HG02678 (cell line): ENCODE data around the gene TBC1D22A.

Experiments
- ATAC-seq: cut with Tn5 transposase; IDR thresholded peaks from one replicate; pipeline ENCODE4 v1.9.1; 2021; ENCODE audit warnings: mild to moderate bottlenecking, moderate library complexity; ENCODE audit not compliant: unreplicated experiment

Gene TBC1D22A

GRCh38 chr22:47005506-47006408 lies 243.3 kb downstream of the TBC1D22A start:
- ATAC-seq = no peak

DNA sequence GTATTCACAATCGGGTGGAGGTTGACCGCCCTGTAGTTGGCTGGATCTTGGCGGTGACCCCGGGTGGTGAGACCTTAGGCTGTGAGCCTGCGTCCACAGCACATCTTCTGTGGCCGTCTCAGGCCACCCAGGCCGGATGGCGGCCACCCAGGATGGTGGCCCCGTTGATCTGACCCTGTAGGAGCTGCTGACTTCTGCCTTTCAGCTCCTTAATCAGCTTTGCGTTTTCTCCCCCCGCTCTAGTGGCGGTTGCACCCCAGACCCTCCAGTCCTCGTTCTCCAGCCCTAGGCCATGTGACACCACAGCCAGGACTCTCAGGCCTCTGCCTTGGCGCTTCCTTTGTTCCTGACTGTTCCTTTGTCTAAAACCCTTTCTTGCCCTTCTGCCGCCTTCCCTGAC lies 244.0 kb downstream of the TBC1D22A start:
- no peak for ATAC-seq

DNA sequence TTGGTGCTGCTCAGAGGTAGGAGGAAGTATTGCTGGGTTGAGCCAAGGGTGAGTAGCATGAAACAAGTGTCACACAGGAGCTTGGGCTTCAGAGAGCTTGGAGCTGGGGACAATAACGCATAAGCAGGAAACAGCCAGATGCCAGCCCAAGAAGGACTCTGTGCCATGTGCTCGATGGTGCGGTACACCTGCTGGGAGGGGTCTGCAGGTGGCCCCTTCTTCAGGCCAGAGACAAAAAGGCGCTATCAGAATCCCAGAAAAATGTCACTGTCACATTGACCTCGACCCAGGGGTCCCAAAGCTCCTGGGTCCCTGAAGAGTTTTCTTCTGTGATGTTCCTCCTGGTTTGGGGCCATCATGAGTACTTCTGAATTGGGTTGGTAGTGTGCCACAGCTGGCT lies 244.4 kb downstream of the TBC1D22A start:
- ATAC-seq = no peak

DNA sequence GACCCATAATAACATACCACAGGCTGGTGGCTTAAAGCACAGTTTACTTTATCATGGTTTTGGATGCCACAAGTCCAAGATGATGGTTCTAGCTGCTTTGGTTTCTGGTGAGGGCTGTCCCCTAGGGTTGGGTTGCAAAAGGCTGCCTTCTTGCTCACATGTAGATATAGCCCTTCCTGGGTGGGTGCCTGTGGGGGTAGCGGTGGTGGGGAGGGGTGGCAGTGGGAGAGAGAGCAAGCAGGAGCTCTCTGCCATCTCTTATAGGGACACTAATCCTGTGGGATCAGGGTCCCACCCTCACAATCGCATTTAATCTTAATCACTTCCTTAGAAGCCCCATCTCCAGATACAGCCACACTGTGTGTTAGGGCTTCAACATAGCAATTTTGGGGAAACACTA lies 245.0 kb downstream of the TBC1D22A start:
- ATAC-seq = no peak

DNA sequence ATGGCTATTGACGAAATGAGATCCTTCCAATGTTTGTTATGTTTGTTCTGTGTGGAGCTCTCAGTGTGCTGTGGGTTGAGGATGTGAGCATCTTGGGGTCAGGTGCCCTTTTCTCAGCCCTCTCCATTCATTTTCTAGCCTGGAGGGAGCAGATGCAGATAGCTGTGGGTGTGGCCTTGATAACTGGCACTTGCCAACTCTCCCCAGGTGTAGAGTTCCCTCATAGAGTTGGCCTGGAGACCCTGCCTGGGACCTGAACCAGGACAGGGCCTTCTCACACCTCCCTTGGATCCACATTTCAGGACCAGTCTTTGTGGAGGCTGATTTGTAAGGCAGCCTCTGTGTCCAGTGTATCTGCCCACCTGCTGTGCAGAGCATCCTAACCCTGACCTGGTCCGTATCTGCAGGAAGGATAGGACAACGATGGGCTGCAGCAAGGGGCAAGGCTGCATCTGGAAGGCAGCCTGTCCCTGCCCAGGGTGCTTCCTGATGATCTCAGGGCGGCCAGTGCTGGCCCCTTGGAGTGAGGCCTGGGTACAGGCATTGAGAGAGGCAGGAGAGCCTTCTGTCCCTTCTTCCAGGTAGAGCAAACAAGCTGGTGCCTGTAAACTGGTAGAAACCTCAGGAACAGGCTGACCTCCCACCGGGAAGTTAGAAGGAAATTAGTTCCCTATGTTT lies 245.9 kb downstream of the TBC1D22A start:
- no peak for ATAC-seq

DNA sequence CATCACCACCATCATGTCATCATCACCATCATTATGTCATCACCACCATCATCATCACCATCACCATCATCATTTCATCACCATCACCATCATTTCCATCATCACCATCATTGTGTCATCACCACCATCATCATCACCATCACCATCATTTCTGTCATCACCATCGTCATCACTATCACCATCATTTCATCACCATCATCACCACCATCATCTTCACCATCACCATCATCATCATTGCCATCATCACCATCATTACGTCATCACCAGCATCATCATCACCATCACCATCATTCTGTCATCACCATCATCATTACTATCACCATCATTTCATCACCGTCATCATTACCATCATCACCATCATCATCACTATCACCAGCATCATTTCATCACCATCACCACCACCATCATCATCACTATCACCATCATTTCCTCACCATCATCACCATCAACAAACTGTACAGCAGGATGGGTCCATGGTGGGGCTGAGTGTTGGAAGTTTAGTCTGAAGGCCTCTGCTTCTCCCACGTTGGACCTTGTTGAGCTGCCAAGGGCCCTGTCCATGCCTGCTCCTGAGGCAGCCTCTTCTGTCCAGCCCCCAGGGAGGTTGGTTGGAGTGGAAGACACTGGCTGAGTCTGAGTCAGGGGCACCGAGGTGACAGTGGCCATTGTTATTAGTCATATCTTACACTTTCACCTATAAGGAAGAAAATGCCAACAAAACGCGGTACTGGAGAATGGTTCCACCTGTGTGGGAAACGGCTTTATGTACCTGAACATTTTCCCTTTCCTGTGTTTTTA lies 247.1 kb downstream of the TBC1D22A start:
- ATAC-seq = no peak

DNA sequence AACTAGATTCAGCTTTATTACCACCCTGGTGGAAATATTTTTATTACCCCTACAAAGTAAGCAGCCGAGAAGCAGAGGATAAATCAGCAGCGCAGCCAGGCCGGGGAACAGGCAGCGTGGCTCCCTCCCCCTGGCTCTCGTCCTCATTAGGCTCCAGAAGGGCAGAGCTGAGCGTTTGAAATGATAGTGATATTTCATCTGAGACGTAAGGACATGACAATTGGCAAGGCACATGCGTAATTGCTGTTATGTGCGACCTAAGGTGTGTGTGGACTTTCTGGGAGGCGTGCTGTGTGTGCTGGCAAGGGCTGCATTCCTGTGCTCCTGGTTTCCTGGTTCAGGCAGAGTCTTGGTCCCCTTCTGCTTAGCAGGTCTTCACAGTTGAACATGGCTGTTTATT lies 247.8 kb downstream of the TBC1D22A start:
- ATAC-seq = no peak

- ATAC-seq = no peak
These were observed 248.8 kb downstream of the TBC1D22A start for GRCh38 chr22:47011131-47011858.

DNA sequence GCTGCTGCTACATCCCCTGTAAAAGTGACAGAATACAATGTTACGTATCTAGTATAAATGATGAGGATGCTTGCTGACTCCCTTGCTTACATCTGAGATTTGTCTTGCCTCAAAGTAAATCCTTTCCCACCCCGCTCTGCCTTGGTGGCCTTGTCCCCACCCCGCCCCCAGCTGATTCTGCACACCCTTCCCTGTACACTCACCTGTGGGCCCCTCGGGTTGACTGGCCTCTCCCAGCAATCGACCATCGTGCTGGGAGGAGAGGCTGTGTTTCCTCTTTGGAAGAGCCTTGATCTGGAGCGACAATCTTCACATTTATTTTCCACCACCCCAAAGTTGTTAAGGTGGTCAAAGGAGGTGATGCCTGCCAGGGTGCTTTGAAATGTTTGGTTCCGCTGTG lies 249.4 kb downstream of the TBC1D22A start:
- no peak for ATAC-seq

GRCh38 chr22:47012589-47013370 lies 250.3 kb downstream of the TBC1D22A start:
- ATAC-seq = no peak

DNA sequence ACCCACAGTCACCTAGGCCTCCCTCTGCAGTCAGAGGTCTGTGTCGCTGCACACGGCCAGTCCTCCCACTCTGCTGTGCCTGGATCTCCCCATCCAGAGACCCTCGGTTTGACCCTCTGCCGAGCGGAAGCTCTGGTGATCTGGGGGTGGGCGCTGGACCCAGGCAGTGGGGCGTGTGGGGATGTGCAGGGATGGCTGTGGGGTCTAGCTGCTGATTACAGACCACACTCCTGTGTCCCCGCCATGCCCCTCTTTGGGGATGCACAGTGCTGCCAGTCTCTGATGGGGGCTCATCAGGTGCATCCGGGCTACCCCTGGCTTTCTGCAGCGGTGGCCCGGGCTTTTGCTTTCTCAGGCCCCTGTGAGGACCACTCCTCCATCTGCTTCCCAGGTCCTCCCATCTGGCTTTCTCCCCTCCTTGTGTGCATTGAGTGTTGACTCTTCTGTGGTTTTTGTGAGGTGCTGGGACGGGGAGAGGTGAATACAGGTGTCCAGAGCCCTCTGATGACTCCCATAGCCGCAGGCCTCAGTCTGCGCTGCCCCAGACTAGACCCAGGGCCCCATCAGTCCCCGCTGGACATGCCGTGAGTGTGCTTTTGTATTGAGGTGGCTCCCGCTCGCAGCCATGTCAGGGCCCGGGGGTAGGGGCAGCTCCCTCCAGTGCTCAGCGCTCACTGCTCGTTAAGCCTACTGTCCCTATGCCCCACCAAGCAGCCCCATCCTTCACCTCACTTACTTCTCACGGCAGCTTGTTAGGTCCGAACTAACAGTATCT lies 251.6 kb downstream of the TBC1D22A start:
- ATAC-seq = no peak

GRCh38 chr22:47014636-47015345 lies 252.3 kb downstream of the TBC1D22A start:
- no peak for ATAC-seq

DNA sequence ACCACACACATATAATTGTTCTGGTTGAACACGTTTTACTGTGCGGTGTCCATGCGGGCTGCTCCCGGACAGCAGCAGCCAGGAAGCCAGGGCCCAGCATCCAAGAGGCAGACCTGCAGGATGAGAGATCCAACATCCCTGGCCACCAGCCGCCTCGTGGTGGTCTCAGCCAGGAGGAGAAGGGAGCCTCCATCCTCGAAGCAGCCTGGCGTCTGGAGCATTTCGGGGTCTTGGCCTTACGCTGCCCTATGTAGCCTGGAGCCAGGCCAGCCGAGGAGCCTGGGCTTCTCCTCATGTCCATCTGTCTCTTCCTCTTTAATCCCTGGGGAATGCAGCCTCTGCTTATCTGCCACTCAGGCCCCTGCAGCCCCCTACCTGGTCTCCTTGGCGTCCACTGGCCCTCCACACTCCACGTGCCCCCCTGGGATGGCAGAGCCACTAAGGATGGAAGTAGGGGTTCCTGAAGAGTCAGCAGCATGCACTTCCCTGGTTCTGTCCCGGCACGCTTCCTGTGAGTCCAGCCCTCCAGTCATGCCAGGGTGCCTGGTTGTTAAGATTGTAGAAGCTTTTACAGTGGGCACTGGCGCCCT lies 253.2 kb downstream of the TBC1D22A start:
- ATAC-seq = no peak

DNA sequence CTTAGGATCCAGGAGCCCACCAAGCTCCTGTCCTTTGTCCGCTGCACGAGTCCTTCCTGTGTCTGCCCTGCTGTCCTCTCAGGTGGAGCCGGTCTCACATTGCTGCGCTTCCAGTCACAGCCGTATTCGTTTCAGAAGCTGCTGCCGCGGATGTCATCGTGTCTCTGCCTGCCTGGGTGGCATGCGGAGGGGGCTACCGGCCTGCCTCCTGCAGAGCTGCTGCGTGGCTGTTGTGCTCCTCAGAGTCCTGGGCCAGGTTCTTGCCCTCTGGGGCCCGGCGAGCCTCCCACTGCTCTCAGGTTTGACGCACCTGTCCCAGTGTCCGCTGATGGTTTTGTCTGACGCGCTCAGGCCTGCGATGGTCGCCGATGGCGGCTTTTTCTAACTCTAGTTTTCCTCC lies 254.2 kb downstream of the TBC1D22A start:
- ATAC-seq = no peak

GRCh38 chr22:47017245-47017644 lies 254.8 kb downstream of the TBC1D22A start:
- ATAC-seq = no peak

DNA sequence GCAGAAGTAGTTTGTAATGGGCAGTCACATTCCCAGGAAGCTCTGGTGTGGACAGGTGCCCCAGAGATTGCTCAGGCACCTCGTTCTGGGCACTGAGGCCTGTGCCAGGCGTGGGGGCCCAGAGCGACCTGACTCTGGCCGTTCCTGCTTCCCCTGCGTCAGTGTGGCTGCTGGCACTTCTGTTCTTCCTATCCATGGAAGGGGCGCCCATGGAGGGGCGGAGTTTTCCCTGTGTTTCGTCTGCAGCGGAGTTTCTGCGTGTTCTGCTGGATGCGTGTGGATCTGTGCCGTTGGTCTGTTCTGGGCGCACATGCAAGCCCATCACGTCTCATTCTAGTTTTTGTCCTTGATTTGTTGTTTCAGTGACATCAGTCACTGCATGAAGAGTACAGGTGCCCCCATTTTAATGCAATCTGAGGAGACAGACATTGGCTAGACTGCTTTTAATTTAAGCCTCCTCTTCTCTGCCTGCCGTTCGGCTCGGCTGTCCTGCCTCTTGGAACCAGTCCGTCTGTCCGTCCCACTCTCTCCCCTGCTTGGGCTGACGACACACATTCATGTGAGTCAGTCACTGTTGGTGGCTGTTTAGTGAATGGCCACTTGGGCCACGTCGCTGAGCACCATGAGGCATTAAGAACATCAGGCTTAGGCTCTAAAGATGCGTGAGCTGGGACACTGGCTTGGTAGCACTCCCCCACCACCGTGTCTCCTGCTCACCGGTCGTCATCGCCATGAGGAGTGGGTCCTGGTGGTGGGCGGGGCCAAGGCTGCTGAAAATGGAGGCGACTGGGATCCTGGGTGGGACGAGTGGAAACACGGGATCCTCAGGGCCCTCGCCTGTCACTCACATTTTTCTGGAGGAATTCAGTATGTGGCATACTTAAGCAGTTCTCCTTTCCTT lies 255.8 kb downstream of the TBC1D22A start:
- ATAC-seq = no peak
